NK-92 (cell line): ENCODE results near the gene GRWD1.

Experiments used
- DNase-seq: peaks from one replicate; lab custom pipeline; 2025; ENCODE audit not compliant: unreplicated experiment; lab: John Stamatoyannopoulos, UW

Gene GRWD1

GRCh38 chr19:48495396-48495795 is 49.6 kb downstream of the GRWD1 start:
- DNase-seq = no peak

- no peak for DNase-seq
These were observed 51.4 kb downstream of the GRWD1 start for GRCh38 chr19:48496959-48497727.

- DNase-seq = no peak
These were observed 52.2 kb downstream of the GRWD1 start for GRCh38 chr19:48497728-48498594.

- DNase-seq = no peak
These were observed 53.0 kb downstream of the GRWD1 start for GRCh38 chr19:48498595-48499311.

- no peak for DNase-seq
These were observed 53.7 kb downstream of the GRWD1 start for GRCh38 chr19:48499316-48500090.

GRCh38 chr19:48500830-48501493 is 55.2 kb downstream of the GRWD1 start:
- no peak for DNase-seq

GRCh38 chr19:48501494-48502349 is 55.9 kb downstream of the GRWD1 start:
- no peak for DNase-seq

GRCh38 chr19:48502350-48503018 is 56.7 kb downstream of the GRWD1 start:
- no peak for DNase-seq

- DNase-seq = no peak
These were observed 60.5 kb downstream of the GRWD1 start for GRCh38 chr19:48506138-48506733.
